ENCODE results near the gene ERCC1. TPM values are rescaled to one million over a fixed set of nuclear protein-coding genes. Genes with fewer than 3 reads are reported as not detected.
A peak's percentile ranks its signal among the peaks of the same experiment; 100 is the strongest.
"Not testable (repeated sequence)": the region's sequence is repeated elsewhere in the genome, so short reads cannot be mapped to it uniquely, and the experiment has no call there.

Gene ERCC1
- polyA plus RNA-seq, 1 experiment, result 121 TPM

DNA sequence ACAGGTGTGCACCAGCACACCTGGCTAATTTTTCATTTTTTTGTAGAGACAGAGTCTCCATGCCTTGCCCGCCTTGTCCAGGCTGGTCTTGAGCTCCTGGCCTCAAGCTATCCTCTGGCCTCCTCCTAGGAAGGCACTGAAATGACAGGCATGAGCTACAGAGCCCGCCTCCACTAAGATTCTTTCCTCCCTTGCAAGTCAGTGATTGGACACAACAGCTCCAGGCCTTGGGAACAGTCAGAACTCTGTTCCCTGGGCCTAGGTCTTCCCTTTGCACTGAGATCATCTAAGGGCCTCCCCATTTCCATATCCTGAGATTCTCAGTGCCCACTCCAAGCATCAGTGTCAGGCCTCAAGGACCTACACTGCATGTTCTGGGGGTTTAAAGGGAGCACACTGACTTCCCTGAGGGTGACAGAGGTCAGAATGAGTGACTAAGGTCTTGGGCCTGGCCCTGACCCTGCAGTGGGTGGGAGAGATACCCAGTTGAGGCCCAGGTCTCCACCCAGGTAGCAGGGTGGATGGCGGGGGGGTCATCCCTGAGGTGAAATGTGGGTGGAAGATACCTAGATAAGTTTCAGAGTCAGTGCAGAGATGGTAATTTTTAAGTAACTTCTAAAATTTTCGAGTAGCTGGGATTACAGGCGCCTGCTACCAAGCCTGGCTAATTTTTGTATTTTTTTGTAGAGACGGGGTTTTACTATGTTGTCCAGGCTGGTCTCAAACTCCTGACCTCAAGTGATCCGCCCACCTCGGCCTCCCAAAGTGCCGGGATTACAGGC is 17.3 kb upstream of the ERCC1 start:
- no peak overlapping the region for H3K4me3 ChIP-seq (ENCODE audit: low read depth, low read length)
- H3K27me3 ChIP-seq (ENCODE audit: control insufficient read depth, insufficient read depth, low read length), result no peaks in the 10 kb centered on the region
- H3K36me3 ChIP-seq (ENCODE audit: control insufficient read depth, insufficient read depth, low read length), result 0 out of 2 replicates have a peak, but pooled peaks cover 1% of the 10 kb centered on the region
- no peak for DNase-seq (ENCODE audit: low read depth)
- TF ChIP-seq CTCF (IDR thresholded peaks at IDR 0.05; ENCODE audit: insufficient read depth, low read depth, low read length), result no peak
- CTCF ChIA-PET, result interaction anchor here (0.7 to 20.3 kb wide), 10 partner anchors 8 to 201 kb away, joined by 3 to 764 read pairs (median 18); no protein-coding TSS in a partner anchor
- POLR2A ChIA-PET, result no interaction called here

GRCh38 chr19:45440259-45440638 is 16.5 kb upstream of the ERCC1 start:
- ChIA-PET CTCF (interaction anchor here (0.7 to 20.3 kb wide), 26 partner anchors 9 to 440 kb away, joined by 3 to 764 read pairs (median 6); partner anchors contain the start of genes FOSB, PPM1N and RTN2), POLR2A (no interaction called here)
- no peak for DNase-seq (ENCODE audit: low read depth)
- Histone ChIP-seq H3K27me3 (ENCODE audit: control insufficient read depth, insufficient read depth, low read length) (no peaks in the 10 kb centered on the region), H3K36me3 (ENCODE audit: control insufficient read depth, insufficient read depth, low read length) (no peaks in the 10 kb centered on the region), H3K4me3 (ENCODE audit: low read depth, low read length) (peak overlapping the region; percentile 53)
- TF ChIP-seq CTCF (IDR thresholded peaks at IDR 0.05; ENCODE audit: insufficient read depth, low read depth, low read length), result no peak

GRCh38 chr19:45439569-45440258 is 16.0 kb upstream of the ERCC1 start:
- POLR2A ChIA-PET, result interaction anchor here (0.8 kb wide), 1 partner anchor 46 kb away, joined by 3 read pairs; no protein-coding TSS in a partner anchor

DNA sequence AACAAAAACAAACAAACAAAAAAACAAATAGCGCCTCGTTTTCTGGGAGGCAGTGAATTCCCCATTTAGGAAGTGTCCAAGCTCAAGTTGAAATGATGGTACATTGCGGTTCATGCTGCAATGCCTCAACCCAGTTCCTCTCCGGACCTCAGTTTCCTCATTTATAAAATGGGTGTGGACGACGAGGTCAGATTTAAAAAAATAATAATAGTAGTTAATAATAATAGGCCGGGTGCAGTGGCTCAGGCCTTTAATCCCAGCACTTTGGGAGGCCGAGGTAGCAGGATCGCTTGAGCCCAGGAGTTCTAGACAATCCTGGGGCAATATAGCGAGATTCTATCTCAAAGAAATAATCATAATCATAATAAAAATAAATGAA is 15.5 kb upstream of the ERCC1 start:
- Histone ChIP-seq H3K4me3 (ENCODE audit: low read depth, low read length) (peak overlapping the region; percentile 53), H3K27me3 (ENCODE audit: control insufficient read depth, insufficient read depth, low read length) (no peaks in the 10 kb centered on the region), H3K36me3 (ENCODE audit: control insufficient read depth, insufficient read depth, low read length) (no peaks in the 10 kb centered on the region)
- ChIA-PET POLR2A (interaction anchor here (0.8 kb wide), 2 partner anchors 8 to 46 kb away, joined by 3 read pairs; no protein-coding TSS in a partner anchor), CTCF (interaction anchor here (0.6 to 20.3 kb wide), 32 partner anchors 9 to 439 kb away, joined by 3 to 764 read pairs (median 6); partner anchors contain the start of genes FOSB, PPM1N and RTN2)
- DNase-seq (ENCODE audit: low read depth), result no peak
- TF ChIP-seq CTCF (IDR thresholded peaks at IDR 0.05; ENCODE audit: insufficient read depth, low read depth, low read length), result no peak

More at GRCh38 chr19:45439569-45440258, 16.0 kb upstream of the ERCC1 start:
- peak overlapping the region; percentile 53 for H3K4me3 ChIP-seq (ENCODE audit: low read depth, low read length)
- H3K36me3 ChIP-seq (ENCODE audit: control insufficient read depth, insufficient read depth, low read length), result no peaks in the 10 kb centered on the region
- CTCF ChIA-PET, result interaction anchor here (0.6 to 20.3 kb wide), 33 partner anchors 9 to 439 kb away, joined by 3 to 764 read pairs (median 6); partner anchors contain the start of genes FOSB, PPM1N and RTN2
- DNase-seq (ENCODE audit: low read depth), result no peak
- no peaks in the 10 kb centered on the region for H3K27me3 ChIP-seq (ENCODE audit: control insufficient read depth, insufficient read depth, low read length)
- TF ChIP-seq CTCF (IDR thresholded peaks at IDR 0.05; ENCODE audit: insufficient read depth, low read depth, low read length), result peak; percentile 90

DNA sequence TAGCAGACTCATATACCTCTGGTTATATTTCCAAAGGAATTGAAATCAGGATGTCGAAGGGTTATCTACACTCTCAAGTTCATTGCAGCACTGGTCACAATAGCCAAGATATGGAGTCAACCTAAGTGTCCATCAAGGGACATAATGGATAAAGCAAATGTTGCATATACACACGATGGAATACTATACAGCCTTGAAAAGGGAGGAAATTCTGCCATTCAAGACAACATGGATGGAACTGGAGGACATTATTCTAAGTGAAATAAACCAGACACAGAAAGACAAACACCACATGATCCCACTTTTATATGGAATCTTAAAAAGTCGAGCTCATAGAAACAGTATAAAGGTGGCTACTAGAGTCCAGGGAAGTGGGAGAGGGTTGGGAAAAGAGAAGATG is 13.6 kb upstream of the ERCC1 start:
- no peaks in the 10 kb centered on the region for H3K36me3 ChIP-seq (ENCODE audit: control insufficient read depth, insufficient read depth, low read length)
- no peak overlapping the region for H3K4me3 ChIP-seq (ENCODE audit: low read depth, low read length)
- DNase-seq (ENCODE audit: low read depth), result no peak
- ChIA-PET CTCF (interaction anchor here (20.3 kb wide), 1 partner anchor 45 kb away, joined by 764 read pairs; no protein-coding TSS in a partner anchor), POLR2A (no interaction called here)
- no peaks in the 10 kb centered on the region for H3K27me3 ChIP-seq (ENCODE audit: control insufficient read depth, insufficient read depth, low read length)
- TF ChIP-seq CTCF (IDR thresholded peaks at IDR 0.05; ENCODE audit: insufficient read depth, low read depth, low read length), result no peak

DNA sequence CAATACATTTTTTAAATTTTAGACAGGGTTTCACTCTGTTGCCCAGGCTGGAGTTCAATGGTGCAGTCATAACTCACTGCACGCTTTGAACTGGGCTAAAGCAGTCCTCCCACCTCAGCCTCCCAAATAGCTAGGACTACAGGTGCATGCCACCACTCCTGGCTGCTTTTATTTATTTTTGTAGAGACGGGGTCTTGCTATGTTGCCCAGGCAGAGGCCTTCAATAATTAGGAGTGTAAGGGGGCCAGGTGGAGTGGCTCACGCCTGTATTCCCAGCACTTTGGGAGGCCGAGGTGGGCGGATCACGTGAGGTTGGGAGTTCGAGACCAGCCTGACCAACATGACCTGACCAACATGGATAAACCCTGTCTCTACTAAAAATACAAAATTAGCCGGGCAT is 8.8 kb upstream of the ERCC1 start:
- DNase-seq (ENCODE audit: low read depth); H3K4me3 ChIP-seq (ENCODE audit: low read depth, low read length); H3K27me3 ChIP-seq (ENCODE audit: control insufficient read depth, insufficient read depth, low read length); H3K36me3 ChIP-seq (ENCODE audit: control insufficient read depth, insufficient read depth, low read length); POLR2A ChIA-PET: not testable (repeated sequence)
- CTCF ChIA-PET, result interaction anchor here (20.3 kb wide), 1 partner anchor 50 kb away, joined by 764 read pairs; no protein-coding TSS in a partner anchor

GRCh38 chr19:45431008-45431407 is 7.3 kb upstream of the ERCC1 start:
- DNase-seq (ENCODE audit: low read depth); H3K4me3 ChIP-seq (ENCODE audit: low read depth, low read length); H3K27me3 ChIP-seq (ENCODE audit: control insufficient read depth, insufficient read depth, low read length); H3K36me3 ChIP-seq (ENCODE audit: control insufficient read depth, insufficient read depth, low read length): not testable (repeated sequence)
- CTCF ChIA-PET, result interaction anchor here (0.6 to 20.3 kb wide), 3 partner anchors 9 to 253 kb away, joined by 3 to 764 read pairs (median 41); no protein-coding TSS in a partner anchor
- POLR2A ChIA-PET, result interaction anchor here (0.6 kb wide), 1 partner anchor 8 kb away, joined by 3 read pairs; no protein-coding TSS in a partner anchor
